GM21576 (cell line): Measurements from ENCODE around the gene BARX2.

Source experiments
- ATAC-seq: cut with Tn5 transposase; IDR thresholded peaks from one replicate; pipeline ENCODE4 v1.9.1; 2021; ENCODE audit warnings: mild to moderate bottlenecking, moderate library complexity; ENCODE audit not compliant: unreplicated experiment

BARX2 gene

DNA sequence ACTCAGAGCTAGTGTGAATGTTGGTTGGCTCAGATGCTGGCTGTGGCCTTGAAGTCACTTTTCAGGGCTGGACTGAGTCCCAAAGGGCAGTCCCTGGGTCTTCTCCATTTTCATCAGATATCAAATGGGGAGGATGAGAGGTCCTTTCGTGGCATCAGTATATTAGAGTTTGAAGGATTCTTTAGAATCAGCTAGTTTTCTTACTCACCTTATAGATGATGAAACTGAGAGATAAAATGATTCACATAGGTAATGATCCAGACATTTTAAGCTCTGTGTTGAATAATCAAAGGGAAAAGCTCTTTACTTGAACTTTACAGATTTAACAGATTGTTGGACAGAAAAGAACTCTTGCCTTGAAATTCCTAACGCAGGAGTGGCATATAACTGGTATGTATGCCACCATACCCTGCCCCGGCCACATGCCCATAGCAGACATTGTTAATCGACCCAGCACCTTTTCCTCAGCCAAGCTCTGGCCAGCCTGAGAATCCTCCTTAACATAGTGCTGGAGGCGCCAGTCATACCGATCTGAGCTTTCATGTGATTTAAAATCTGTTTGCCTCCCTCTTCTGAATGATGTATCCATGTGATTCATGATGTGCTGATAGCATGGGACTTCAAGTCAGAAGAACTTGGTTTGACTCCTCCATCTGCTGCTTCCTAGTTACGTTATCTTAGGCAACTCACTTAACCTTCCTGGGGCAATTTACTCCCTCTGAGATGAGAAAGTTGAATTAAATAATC, 60.0 kb downstream of the BARX2 start:
- no peak for ATAC-seq

DNA sequence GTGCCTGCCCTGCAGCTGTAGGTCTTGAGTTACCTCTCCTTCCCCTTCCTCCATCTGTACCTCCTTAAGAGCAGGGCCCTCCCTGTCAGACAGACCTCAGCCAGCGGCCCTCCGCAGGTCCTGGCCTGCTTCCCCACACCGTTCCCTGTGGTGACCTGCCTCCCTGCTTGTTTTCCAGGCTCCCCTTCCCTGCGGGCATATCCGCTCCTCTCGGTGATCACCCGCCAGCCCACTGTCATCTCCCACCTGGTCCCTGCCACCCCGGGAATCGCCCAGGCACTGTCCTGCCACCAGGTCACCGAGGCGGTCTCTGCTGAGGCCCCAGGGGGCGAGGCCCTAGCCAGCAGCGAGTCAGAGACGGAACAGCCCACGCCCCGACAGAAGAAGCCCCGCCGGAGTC, 60.9 kb downstream of the BARX2 start:
- no peak for ATAC-seq

DNA sequence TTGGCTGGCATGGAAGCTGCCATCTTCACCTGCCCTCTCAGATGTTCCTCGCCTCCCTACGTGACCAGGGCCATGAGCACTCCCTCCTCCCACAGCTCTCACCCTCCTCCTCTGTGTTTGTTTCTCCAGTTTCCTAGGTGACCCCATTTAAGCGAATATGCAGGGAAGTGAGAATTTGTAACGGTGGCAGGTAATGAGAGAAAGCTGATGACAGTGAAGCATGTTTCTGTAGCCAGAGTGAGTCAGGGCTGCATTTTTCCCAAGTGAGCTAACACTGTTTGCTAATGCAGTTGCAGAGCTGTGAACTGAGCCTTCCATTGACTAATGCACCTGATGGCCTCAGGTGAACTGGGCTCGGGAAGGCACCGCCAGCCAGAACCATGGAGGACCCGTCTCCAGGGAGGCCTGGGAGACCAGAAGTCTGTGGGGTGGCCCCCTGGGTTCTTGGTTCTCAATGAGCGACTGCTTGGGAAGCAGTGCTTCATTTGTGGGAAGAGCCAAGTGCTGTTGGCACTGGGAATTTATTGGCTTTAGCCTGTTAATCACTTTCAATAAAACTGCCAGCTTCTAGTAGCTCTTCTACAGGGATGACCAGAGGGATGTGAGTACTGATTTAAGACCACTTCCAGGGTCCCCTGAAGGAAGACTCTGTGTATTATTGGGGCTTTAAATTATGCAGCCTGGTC, 64.5 kb downstream of the BARX2 start:
- no peak for ATAC-seq

DNA sequence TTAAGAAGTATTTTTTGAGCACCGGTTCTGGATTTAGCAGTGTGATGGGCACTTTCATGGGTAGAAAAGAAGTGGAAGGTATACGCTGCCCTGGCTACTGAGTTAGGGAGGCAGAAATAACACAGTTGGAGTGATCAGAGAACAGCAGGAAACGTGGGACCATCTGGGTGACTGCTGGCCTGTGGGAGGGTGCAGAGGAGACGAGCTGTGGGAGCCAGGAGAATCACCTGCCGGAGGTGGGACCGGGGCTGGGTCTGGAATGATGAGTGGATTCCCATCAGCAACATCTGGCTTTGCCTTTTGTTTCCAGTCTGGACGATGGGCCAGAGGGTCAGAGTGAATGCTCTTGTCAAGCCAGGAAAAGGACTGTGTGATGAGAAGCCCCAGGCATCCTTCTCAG, 66.5 kb downstream of the BARX2 start:
- no peak for ATAC-seq

DNA sequence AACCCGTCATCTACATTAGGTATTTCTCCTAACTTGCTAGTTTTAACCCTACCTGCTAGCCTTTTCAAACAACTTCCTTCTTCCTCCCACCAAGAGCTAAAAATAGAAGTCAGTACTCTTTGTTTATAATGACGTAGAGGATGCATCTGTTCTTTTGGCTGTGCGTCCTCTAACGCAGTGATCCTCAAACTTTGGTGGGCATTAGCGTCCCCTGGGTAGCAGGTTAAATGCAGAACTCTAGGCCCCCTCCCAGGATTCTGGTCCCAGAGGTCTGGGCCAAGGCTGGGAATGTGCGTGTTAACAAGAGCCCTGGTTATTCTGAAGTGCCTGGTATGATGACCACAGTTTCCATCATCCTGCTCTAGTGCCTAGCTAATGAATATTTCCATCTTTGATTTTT, 67.6 kb downstream of the BARX2 start:
- no peak for ATAC-seq

DNA sequence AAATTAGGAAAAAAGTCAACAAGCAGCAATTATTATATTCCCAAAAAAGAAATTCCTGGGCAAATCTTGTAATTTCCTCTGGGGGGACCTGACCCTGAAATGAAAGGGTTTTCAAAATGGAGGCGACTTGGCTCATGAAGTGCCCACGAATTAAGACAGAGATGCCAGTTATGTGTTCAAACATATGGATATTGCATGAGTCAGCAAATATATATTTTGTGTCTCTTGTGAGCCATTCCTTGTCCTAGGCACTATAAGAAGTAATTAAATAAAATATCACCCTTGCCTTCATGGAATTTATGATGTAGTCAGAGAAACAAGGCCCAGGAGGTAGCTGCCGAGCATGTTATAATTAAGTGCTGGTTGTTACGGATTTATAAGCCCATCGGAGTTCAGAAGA, 68.6 kb downstream of the BARX2 start:
- no peak for ATAC-seq

DNA sequence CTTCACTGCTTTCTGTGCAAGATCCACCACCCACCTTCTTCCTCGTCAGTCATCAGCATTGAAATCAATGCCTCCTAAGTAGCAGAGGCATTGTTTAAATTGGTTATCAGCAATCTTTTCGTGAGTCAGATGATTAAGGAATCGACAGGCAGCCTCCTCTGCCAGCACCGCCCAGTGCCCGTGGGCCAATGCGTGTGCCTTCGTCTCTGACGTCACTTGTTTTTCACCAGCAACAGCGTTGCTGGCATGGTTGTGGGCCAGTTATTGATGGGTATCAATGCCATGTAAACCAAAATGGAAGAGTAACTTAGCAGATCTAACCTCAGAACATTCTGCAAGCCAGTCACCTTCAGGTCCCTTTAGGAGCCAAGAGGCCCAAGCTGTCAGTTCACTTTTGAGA, 69.6 kb downstream of the BARX2 start:
- ATAC-seq = no peak

DNA sequence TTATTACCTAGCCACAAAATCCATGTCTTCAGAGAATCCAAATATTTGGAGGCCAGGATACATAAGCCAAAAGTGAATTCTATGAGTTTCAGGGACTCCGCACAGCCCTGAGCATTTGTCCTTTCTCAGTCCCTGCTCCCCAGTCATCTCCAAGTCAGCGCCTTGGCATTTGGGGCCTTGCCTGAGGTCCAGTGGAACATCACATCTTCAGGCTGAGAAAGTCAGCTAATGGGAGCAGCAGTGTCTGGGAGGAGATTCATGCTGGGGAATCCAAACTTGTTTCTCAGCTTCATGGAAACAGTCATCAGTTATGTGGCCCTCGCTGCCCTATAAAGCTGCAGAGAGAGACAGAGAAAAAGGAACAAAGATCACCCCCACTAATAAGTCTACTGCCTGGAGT, 70.9 kb downstream of the BARX2 start:
- no peak for ATAC-seq

DNA sequence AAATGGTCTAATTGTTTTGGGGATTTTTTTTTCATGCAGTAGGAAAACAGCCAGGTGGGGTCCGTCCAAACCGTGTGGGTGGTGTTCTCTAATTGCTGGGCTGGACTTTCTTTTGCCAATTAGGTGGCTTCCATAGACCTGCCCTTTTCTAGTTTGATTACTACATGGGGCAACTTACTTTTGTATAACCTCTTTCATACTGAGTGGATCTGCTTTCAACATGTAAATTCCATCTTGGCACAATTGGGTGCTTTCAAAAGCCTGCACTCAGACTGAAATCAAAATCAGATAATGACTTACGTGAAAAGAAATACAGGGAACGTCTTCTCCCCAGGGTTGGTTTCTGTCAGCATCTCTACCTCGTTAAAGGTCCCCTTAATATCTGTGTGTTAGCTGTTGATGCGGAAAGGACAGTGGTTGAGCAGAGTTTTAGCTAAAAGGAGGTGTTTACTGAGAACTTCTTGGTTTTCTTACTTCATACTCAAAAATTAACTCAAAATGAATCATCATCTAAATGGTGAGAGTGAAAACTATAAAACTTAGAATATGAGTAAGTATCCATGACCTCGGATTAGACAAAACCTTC, 72.1 kb downstream of the BARX2 start:
- no peak for ATAC-seq

DNA sequence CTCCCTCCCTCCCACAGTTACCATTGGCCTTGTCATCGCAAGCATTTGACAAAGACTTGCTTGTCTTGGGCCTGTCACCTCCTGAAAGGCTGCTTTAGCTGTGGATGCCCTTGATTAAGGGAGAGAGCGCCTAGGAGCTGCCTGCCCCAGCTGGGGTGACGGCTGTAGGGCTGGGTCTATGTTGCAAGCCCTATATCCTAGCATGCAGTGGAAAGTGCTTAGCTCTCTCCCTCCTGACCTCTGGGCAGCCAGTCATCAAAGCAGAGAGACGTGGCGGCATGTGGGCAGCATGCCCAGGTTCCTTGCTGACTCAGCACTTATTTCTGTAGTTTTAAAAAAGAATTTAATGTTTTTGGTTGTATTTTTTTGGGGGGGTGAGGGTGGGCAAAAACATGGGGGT, 75.9 kb downstream of the BARX2 start:
- ATAC-seq = no peak

DNA sequence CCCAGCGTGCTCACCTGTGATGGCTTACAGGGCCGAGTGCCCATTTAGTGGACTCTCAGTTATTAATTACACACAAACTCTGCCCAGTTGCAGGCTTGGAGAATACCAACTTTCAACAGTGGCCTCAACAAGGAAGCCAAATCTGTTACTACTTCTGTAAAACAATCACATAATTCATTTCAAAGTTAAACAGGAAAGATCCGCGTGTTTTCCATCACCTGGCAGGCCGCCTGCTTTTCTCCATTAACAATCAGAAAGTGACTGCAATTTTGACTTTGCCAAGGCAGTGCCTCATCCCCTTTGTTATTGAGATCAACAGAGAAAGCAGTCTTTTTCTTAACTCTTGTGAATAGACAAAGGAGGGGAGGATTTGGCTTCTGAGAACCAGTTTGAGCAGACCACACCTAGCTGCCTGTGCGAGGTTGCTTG, 77.7 kb downstream of the BARX2 start:
- ATAC-seq = no peak

DNA sequence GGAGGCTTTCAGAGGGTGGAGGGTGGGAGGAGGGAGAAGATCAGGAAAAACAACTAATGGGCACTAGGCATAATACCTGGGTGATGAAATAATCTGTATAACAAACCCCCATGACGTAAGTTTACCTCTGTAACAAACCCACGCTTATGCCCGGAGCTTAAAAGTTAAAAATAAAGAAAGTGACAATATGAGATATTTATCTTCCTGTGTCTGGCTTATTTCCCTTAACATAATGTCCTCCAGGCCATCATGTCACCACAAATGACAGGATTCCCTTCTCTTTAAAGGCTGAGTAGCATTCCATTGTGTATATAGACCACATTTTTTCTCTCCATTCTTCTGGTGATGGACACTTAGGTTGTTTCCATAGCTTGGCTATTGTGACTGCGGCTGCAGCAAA, 79.5 kb downstream of the BARX2 start:
- no peak for ATAC-seq

DNA sequence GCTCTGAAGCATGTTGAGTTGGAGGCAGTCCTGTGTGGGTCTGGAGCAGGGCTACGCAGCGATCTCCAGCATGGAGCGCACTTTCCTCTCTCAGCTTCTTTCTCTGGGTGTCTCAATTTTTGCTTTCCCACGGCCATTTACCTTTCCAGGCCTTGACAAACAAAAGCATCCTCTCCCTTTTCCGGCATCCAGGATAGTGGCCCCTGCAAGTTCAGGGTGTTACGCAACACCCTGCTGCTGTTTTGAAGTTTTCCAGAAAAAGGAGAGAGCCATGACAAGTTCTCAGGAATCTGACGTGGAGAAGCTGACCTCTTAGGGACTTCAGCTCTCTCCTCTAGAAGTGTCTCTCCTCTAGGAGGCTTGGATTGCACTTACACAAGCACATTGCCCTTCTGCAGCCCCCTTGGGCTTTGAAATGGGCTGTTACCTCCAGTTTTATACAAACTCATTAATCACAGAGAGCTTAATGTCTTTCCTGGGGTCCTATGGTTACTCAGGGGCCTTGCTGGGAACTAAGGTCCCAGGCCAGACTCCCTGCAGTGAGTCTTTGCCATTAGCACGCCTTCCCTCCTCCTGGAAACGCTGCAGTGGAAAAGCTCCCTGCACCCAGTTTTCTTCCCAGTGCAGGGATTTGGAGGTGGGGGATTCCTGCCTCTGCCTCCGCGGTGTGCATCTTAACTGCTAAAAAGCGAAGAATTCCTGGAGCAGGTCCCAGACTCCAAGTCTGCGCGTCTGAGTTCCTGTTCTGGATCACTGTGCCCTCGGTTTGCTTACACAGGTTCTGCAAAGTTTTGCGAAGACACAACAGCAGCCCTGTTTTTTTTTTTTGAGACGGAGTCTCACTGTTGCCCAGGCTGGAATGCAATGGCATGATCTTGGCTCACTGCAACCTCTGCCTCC, 80.4 kb downstream of the BARX2 start:
- ATAC-seq = no peak

DNA sequence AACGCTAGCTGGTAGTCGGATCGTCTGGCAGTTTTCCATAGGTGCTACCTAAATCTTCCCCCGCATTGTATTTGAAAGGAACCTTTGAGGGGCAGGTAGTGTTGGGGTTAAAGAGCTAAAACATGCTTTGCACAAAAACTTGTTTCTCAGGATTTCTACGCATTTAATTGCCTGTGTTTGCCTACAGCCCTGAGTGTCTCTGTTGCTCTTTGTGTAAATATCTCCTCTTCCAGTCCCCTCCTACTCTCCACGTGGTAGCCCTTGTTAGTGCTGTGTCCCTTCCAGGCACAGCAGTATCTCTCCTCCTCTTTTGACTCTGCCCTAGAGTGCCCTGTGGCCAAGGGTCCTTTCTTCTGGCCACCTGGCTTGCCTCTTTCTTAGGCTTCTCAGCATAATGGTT, 81.7 kb downstream of the BARX2 start:
- no peak for ATAC-seq

DNA sequence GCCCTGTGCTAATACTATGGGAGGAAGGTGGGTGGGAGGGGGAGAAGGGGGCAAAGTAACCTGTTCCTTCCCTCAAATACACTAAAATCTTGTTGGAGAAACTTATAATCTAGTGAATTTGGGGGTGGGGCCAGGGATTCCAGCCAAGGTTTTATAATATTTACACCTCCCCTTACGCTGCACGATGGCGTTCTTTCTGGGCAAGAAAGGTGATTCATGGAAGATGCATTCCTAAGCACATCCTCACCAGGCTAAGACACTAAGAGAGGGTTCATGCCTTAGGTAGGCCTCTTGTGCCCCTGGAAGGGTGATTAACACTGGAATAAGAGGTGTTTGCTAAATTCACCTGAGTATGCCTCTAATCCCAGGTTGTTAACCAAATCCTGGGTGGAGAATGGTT, 82.6 kb downstream of the BARX2 start:
- ATAC-seq = no peak

DNA sequence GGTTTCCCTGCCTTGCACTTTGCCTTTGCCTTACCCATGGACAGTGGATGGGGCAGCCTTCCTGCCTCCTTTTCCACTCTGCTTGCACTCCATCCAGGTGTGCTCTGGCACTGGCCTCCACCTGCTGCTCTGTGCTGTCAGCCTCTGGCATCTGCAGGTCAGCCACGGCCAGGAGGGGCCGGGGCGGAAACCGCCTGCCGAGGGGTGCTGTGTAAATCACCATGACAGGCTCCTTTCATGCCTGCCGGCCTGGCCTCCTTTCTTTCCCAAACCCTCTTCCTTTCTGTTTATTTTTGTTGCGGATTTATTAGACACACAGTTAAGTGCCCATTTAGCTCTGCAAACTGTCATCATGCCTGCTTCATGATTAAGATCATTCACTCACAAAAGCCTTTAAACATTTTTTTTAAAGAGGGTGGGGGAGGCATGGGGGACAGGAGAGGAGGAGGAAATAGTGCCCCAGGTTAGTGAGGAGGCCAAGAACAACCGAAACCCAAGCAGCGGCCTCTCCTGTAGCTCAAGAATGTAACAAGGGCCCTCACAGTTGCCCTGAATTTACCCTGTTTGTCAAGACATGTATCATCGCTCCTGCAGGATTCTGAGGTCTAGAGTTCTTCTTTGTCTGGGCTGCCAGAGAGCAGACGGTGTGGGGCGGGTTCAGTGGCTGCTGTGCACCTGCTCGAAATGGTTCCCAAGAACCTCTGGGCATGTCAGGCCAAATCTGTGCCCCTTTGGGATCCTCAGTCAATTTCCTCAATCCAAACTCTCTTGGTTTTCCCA, 83.3 kb downstream of the BARX2 start:
- ATAC-seq = no peak

DNA sequence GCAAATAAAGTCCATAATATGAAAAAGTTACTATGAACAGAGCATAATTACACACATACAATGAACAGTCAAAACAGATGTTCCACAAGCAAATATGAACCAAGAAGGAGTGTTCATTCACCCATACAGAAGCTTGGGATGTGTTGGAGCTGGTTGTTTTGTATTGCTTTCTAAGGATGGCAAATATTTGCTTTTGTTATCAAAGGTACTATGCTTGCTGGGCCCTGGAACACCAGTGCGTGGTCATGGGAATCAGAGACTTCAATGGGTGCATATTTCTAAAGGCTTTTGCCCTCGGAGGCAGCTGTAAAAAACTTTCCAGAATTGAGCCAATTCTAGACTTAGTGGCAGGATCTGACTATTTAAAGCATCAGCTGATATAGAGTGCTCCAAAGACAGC, 85.1 kb downstream of the BARX2 start:
- ATAC-seq = no peak

DNA sequence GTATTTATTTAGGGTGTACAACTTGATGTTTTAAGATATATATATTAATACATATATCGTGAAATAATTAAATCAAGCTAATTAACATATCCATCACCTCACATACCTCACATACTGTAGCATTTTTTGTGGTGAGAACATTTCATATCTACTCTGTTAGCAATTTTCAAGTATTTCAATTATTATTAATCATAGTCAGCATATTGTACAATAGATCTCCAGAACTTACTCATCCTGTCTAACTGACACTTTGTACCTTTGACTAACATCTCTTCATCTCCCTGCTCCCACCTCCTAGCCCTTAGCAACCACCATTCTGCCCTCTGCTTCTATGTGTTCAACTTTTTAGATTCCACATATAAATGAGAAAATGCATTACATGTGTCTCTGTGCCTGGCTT, 108.4 kb downstream of the BARX2 start:
- ATAC-seq = no peak

DNA sequence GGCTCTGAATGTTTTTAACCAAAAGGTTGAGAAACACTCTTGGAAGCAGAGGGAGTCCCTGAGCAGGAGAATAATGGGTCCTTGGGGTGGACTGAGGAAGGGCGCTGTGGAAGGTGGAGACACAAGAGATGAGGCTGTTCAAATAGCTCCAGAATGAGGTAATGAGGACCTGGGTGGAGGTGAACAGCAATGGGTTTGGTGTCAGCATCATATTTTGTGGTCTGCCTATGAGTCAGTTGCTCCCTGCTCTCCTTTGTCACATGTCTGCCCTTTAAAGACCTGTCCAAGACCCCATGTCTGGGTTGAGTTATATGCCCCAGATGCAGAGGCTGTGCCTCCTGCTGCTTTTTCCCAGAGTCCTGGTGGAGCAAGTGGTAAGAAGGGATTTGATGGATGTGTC, 113.6 kb downstream of the BARX2 start:
- ATAC-seq = no peak

DNA sequence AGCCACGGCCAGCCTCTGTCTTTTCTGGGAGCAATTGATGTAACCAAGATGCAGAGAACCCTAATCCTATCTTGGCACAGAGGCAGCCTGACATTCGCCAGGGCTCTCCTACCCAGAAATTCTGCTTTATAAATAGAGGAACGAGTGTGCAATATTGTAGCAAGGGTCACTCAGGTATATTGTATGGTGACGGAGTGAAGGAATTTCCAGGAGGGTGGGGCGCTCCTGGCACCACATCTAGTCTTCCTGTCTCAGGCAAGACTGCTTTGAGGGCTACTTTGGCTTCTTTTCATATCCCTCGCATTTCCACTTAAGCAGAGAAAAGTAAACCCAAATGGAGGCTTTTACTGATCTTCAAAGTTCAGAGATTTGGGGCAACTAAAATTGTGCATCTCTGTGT, 114.4 kb downstream of the BARX2 start:
- ATAC-seq = no peak

DNA sequence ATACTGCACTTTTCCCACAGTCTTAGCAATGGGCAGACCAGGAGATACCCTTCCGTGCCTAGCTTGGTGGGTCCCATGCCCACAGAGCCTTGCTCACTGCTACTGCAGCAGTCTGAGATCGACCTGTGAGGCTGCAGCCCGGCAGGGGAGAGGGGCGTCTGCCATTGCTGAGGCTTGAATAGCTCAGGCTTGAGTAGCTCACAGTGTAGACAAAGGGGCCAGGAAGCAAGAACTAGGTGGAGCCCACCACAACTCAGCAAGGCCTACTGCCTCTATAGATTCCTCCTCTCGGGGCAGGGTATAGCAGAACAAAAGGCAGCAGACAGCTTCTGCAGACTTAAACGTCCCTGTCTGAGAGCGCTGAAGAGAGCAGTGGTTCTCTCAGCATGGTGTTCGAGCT, 118.1 kb downstream of the BARX2 start:
- no peak for ATAC-seq
